Peyer's patch (tissue), 4 donors: Measurements from ENCODE around the gene LRRC9.

ENCODE experiments used
- POLR2A ChIP-seq, 2 donors: fragments of 450-650 bp; IDR thresholded peaks; one replicate each; pipeline ENCODE4 v1.5.1; 2017; ENCODE audit warnings: antibody characterized with exemption in 2 of 2, mild to moderate bottlenecking in 2 of 2, moderate library complexity in 2 of 2
- TF ChIP-seq, protein P1 (sequence below), 6 experiments: fragments of 450-650 bp in 4 of 6; fragments of 200-600 bp in 2 of 6; sonication (generic) in 1 of 6; IDR thresholded peaks; one replicate each; pipeline ENCODE4 v1.5.1; 2017 to 2019; ENCODE audit warnings: antibody characterized with exemption in 6 of 6, mild to moderate bottlenecking in 3 of 6, moderate library complexity in 1 of 6

DNA sequence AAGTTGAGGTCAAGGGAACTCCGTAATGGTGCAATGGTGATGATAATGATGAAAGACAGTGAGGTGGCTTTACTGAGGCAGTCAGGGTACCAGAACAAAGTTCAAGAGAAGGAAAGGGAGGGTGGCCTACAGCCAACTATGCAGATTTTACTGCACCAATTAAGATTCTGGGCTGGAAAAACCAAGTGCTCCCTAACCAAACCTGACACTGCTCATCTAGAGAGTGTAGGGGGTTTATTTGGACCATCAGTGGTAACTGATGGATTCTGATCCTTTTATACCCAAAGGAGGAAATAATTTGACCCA is 387 bp downstream of the LRRC9 start:
- TF ChIP-seq, protein P1, sequence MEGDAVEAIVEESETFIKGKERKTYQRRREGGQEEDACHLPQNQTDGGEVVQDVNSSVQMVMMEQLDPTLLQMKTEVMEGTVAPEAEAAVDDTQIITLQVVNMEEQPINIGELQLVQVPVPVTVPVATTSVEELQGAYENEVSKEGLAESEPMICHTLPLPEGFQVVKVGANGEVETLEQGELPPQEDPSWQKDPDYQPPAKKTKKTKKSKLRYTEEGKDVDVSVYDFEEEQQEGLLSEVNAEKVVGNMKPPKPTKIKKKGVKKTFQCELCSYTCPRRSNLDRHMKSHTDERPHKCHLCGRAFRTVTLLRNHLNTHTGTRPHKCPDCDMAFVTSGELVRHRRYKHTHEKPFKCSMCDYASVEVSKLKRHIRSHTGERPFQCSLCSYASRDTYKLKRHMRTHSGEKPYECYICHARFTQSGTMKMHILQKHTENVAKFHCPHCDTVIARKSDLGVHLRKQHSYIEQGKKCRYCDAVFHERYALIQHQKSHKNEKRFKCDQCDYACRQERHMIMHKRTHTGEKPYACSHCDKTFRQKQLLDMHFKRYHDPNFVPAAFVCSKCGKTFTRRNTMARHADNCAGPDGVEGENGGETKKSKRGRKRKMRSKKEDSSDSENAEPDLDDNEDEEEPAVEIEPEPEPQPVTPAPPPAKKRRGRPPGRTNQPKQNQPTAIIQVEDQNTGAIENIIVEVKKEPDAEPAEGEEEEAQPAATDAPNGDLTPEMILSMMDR (IDR thresholded peaks at IDR 0.05): no peak
- TF ChIP-seq POLR2A (IDR thresholded peaks at IDR 0.05): no peak
